H1 (cell line): ENCODE measurements around the gene DNAJC27. TPM values are rescaled to one million over a fixed set of nuclear protein-coding genes. Genes with fewer than 3 reads are reported as not detected.

Experiments
- HDAC6 ChIP-seq: IDR thresholded peaks from one replicate; pipeline ENCODE4 v1.7.1; 2012; ENCODE audit warnings: low read depth, mild to moderate bottlenecking, inconsistent platforms, low read length, moderate library complexity
- polyA plus RNA-seq, 7 experiments: library from polyadenylated mRNA; depleted of rRNA in 3 of 7; stranded (reverse) in 5 of 7; unstranded in 2 of 7; fragments of >200 nt in 5 of 7; fragments of 200-250 nt in 2 of 7; gene quantifications; 1 replicate in 5 of 7; 2 replicates in 1 of 7; 4 replicates in 1 of 7; pipeline versions ENCODE4 v1.2.1 to v1.2.3, GENCODE V29; 2011 to 2013; ENCODE audit warnings: missing spikeins in 2 of 7, mixed read lengths in 2 of 7
- total RNA-seq: library from RNA; stranded (reverse); fragmentation: NEBNext Ultra II Directional; extraction: Animal tissue kit (Norgen Biotek cat#: 25700); gene quantifications from 2 replicates; pipeline ENCODE4 v1.2.1, GENCODE V29; 2021

DNAJC27 gene
- total and polyA plus RNA-seq, 2 of the 8 experiments (the other 6 are each of a cell fraction or from before 2014, with no cell fraction given): 1.4 to 4.5 TPM

- TF ChIP-seq HDAC6: no peak
These were observed 13.2 kb upstream of the DNAJC27 start (continued) for GRCh38 chr2:24984912-24985311.
